ENCODE data around the gene FKBP15. TPM values are rescaled to one million over a fixed set of nuclear protein-coding genes. Genes with fewer than 3 reads are reported as not detected.
"Not testable (repeated sequence)": the region's sequence is repeated elsewhere in the genome, so short reads cannot be mapped to it uniquely, and the experiment has no call there.

The FKBP15 gene
- 18.1 TPM for total RNA-seq
- long read RNA-seq, full-length matches to known transcripts = 2 of 14 reads
- long read RNA-seq, partial matches to known transcripts = 9 of 14 reads
- long read RNA-seq, other reads (novel, unspliced or antisense) = 3 of 14 reads

- ATAC-seq (ENCODE audit: poor library complexity) = peak; percentile 99
- intact Hi-C loops (cut with DNase I) = no loop called here
- peak; percentile 98 for DNase-seq
Measured at GRCh38 chr9:113221003-113221799, at the start of gene FKBP15, which contains the start of gene SLC31A1. Gene FKBP15 (minus strand): TSS chr9:113221277. CDS start chr9:113221243, 34 bp downstream. Gene SLC31A1 (plus strand): TSS chr9:113221544. CDS start chr9:113256149, 34,605 bp downstream.

DNA sequence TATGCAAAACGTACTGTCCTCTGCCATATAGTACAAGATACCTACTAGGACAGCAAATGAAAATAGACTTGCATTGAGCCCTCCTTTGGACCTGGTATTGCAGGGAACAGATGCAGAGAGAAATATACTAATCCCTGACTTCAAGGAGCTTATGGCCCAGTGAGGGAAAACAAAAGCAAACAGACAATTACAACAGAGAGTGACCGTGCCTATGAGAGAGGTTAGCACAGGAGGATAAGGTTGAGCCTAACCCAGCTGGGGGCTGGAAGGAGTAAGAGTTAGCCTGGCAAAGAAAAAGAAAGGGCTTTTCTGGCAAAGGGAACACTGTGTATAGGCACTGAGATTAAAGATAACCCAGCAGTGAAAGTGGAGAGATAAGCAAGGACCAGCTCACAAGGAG, 48.8 kb upstream of the FKBP15 start:
- ATAC-seq (ENCODE audit: poor library complexity) = no peak
- intact Hi-C loops (cut with DNase I) = no loop called here
- no peak for DNase-seq

GRCh38 chr9:113269355-113269754, 48.3 kb upstream of the FKBP15 start:
- intact Hi-C loops (cut with DNase I) = no loop called here
- DNase-seq (no peak), ATAC-seq (ENCODE audit: poor library complexity) (no peak)

DNA sequence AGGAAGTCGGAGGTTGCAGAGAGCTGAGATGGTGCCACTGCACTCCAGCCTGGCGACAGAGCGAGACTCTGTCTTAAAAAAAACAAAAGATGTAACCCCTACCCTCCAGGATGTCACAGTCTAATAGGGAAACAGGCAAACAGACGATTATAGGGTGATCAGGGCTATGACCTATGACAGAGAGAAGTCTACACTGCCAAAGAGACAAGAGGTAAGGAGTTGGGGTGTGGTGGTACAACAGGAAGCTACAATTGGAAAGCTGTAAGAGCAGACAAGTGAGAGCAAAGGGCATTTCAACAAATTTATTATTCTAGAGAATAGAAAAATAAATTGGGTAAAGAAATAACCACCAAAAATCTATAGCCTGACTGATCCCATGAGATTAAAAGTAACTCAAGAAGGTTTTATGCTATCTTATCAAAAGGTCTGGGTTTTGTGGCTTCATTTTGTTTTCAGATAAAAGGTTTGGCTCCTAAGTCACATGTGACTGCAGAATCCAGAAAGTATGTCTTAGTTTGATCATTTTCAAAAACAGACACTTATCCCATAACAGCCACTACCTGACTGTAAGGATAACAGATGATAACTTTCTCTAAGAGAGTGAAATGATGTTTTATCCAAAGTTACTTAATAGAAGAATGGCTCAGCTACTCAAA, 47.0 kb upstream of the FKBP15 start:
- intact Hi-C loops (cut with DNase I) = no loop called here
- no peak for DNase-seq
- ATAC-seq (ENCODE audit: poor library complexity) = no peak

DNA sequence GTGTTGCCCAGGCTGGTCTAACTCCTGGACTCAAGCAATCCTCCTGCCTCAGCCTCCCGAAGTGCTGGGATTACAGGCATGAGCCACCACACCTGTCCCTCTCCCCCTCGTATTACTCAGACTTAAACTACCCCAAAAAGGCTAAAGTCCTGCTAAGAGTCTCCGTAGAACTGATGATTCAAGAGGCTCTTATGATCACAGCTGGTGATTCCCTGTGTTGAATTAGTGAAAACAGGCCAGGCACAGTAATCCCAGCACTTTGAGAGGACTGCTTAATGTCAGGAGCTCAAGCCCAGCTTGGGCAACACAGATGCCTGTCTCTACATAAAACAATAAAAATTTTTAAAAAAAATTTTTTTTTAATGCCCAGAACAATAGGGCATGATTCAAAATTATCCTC, 45.1 kb upstream of the FKBP15 start:
- DNase-seq (no peak), ATAC-seq (ENCODE audit: poor library complexity) (no peak)
- intact Hi-C loops (cut with DNase I) = no loop called here

DNA sequence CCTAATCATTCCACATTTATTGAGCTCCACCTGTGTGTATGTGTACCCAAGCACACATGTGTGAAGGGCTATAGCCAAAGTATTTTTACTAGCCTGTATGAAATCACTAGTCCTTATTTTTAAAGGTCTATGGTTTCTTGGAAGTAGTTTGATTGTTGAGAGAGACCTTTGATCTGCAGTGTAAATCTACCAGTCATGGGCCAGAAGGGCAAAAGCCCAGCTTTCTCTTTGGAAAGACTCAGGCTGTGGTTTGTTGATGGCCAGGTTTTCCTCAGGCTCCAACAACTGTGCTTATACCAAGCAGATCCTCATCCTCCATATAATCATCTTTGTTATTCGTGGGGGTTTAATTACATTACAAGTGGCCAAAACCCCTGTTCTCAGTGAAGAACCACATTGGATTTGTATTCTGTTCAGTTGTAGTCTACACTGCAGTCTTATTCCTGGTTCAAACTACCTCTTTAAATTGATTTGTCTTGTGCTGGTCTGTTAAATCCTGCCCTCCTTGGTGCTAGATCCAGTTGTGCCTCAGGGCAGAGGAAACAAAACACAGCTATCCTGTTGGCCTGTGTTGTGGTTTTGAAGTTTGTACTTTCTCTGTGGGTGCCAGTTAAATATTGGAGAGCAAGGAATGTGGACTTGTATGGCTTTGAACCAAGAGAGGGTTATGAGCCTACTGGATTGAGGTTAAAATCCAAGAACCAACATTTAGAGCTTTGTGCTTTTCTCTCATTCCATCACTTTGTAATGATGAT, 41.0 kb upstream of the FKBP15 start:
- intact Hi-C loops (cut with DNase I) = no loop called here
- DNase-seq (no peak), ATAC-seq (ENCODE audit: poor library complexity) (no peak)

GRCh38 chr9:113258282-113258681, 37.2 kb upstream of the FKBP15 start:
- no peak for ATAC-seq (ENCODE audit: poor library complexity)
- intact Hi-C loops (cut with DNase I) = no loop called here
- DNase-seq = no peak

DNA sequence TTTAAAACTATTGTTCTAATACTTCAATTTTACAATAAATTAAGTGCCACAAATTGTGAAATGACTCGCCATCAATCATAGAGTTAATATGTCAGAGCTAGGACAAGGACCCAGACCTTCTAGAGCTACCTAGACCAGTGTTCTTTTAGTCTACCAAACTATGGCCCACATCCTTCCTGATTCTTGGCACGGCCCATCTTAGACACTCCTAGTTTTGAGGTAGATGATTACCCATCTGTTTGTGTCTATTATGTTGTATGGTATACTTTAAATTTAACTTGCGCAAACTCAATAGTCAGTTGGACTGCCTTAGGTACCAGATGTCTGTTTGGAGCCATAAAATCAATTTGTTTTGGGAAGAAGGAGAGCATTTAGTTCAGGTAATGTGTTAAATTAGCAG, 36.8 kb upstream of the FKBP15 start:
- intact Hi-C loops (cut with DNase I) = no loop called here
- ATAC-seq (ENCODE audit: poor library complexity) (no peak), DNase-seq (no peak)

DNA sequence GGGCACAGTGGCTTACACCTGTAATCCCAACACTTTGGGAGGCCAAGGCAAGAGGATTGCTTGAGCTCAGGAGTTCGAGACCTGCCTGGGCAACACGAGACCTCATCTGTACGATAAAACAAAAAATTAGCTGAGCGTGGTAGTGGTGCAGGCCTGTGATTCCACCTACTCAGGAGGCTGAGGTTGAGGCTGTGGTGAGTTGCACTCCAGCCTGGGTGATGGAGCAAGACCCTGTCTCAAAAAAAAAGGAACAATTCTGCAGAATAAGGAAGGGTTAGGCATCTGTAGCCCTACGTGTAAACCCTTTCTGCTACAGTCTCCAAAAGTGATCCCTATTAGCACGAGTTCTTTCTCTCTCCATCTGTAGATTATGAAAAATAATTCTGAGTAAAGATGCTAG, 34.4 kb upstream of the FKBP15 start:
- ATAC-seq (ENCODE audit: poor library complexity) = no peak
- intact Hi-C loops (cut with DNase I) = no loop called here
- DNase-seq = no peak

GRCh38 chr9:113254991-113255390, 33.9 kb upstream of the FKBP15 start:
- no peak for ATAC-seq (ENCODE audit: poor library complexity)

GRCh38 chr9:113250807-113251206, 29.7 kb upstream of the FKBP15 start:
- no peak for DNase-seq
- intact Hi-C loops (cut with DNase I) = no loop called here
- no peak for ATAC-seq (ENCODE audit: poor library complexity)

More at GRCh38 chr9:113254991-113255390, 33.9 kb upstream of the FKBP15 start:
- intact Hi-C loops (cut with DNase I) = no loop called here
- DNase-seq = no peak

GRCh38 chr9:113249661-113250060, 28.6 kb upstream of the FKBP15 start:
- ATAC-seq (ENCODE audit: poor library complexity); intact Hi-C loops (cut with DNase I); DNase-seq: not testable (repeated sequence)

DNA sequence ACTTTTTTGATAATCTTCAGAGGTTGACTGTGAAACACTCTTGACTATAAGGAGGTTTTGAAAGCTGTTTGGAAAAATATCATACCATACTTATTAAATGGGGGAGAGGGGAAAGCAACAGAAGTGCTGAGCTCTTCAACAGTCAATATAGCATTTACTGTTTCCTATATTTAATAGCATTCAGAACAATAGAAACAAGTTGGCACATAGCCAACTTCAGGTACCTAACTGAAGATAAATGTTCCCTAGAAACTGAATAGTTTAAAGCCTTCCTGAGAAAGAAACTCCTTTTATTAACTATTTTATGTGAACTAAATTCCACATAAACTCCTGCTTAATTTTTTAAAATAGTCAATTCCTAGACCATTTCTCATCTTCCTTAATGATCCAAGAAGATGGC, 26.6 kb upstream of the FKBP15 start:
- intact Hi-C loops (cut with DNase I) = no loop called here
- no peak for ATAC-seq (ENCODE audit: poor library complexity)
- DNase-seq = no peak

DNA sequence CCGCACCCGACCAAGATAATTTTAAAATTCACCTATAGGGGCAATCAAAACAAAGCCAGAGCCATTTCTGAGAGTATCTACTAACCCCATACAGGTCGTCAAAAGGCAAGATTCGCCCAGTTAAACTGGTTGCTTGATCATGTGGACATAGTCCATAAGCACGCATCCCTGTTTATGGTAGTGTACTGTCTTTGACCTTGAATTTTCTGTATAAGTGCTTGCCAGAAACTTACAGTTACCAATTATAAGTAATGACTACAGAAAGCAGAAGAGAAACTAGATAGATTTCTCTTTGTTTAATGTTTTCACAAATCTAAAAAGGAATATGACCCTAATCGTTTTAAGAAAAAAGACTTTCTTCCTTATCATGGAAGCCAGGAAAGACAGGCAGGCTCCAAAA, 25.9 kb upstream of the FKBP15 start:
- ATAC-seq (ENCODE audit: poor library complexity) (no peak), DNase-seq (no peak)
- intact Hi-C loops (cut with DNase I) = no loop called here

DNA sequence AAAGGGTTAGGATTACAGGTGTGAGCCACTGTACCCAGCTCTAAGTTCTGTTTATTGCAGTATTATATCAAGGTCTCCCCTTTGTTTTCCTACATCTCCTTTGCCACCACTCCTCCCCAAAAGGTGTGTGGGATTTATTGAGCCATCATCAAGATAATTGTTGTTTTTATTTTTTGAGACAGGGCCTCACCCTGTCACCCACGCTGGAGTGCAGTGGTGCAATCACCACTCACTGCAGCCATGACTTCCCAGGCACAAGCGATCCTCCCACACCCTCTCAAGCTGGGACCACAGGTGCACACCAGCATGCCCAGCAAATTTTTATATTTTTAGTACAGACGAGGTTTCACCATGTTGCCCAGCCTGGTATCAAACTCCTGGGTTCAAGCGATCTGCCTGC, 24.8 kb upstream of the FKBP15 start:
- ATAC-seq (ENCODE audit: poor library complexity) = no peak
- DNase-seq = no peak
- intact Hi-C loops (cut with DNase I) = no loop called here

GRCh38 chr9:113244556-113244955, 23.5 kb upstream of the FKBP15 start:
- DNase-seq (no peak), ATAC-seq (ENCODE audit: poor library complexity) (no peak)
- intact Hi-C loops (cut with DNase I) = no loop called here

GRCh38 chr9:113241161-113241560, 20.1 kb upstream of the FKBP15 start:
- no peak for DNase-seq
- intact Hi-C loops (cut with DNase I) = no loop called here
- ATAC-seq (ENCODE audit: poor library complexity) = no peak

DNA sequence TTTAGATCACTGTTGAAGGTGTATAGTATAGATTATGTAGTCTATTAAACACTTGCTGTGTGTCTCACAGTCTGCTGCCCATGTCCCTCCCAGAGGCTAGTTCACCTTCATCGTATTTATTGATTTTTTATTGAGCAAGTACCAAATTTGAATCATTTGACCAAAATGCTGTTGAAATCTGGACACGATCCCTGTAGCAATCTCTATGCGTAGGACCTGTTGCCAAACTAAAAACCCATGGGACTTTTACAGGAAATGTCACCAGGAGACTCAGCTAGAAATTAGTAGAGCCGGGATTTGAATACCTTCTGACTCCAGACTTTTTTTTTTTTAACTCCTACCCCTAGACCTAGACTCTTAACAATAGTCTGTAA, 17.8 kb upstream of the FKBP15 start:
- DNase-seq (no peak), ATAC-seq (ENCODE audit: poor library complexity) (no peak)
- intact Hi-C loops (cut with DNase I) = no loop called here

DNA sequence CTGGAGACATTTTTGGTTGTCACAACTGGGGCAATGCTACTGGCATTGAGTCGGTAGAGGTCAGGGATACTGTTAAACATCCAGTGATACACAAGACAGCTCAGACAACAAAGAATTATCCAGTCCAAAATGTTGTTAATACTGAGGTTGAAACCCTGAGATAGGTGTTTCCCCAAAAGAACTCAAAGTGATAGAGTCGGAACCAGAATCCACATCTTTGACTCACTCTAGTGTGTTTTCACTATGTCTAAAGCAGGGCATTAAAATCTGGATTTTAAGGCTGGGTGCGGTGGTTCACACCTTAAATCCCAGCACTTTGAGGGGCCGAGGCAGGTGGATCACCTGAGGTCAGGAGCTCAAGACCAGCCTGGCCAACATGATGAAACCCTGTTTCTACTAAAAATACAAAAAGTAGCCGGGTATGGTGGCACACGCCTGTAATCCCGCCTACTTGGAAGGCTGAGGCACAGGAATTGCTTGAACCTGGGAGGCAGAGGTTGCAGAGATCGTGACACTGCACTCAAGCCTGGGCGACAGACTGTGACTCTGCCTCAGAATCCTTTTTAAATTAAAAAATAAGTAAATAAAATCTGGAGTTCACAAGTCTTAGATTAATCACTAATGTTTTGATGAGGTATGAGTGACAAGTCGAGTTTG, 17.3 kb upstream of the FKBP15 start:
- no peak for DNase-seq
- no peak for ATAC-seq (ENCODE audit: poor library complexity)
- intact Hi-C loops (cut with DNase I) = no loop called here

All from Right ventricle myocardium superior (tissue), 1 donor.